ENCODE data around the gene YEATS4.

Gene YEATS4

GRCh38 chr12:69417231-69417630 lies 57.7 kb downstream of the YEATS4 start:
- no peak for TF ChIP-seq CTCF (IDR thresholded peaks at IDR 0.05)

- TF ChIP-seq CTCF (IDR thresholded peaks at IDR 0.05): no peak
These were observed 58.2 kb downstream of the YEATS4 start for GRCh38 chr12:69417741-69418167.

- no peak for TF ChIP-seq CTCF (IDR thresholded peaks at IDR 0.05)
These were observed 60.2 kb downstream of the YEATS4 start for GRCh38 chr12:69419701-69420100.

GRCh38 chr12:69421548-69421947 lies 62.0 kb downstream of the YEATS4 start:
- TF ChIP-seq CTCF (IDR thresholded peaks at IDR 0.05): no peak

- TF ChIP-seq CTCF (IDR thresholded peaks at IDR 0.05): no peak
These were observed 63.7 kb downstream of the YEATS4 start for GRCh38 chr12:69423037-69423905.

- TF ChIP-seq CTCF (IDR thresholded peaks at IDR 0.05): no peak
These were observed 65.9 kb downstream of the YEATS4 start for GRCh38 chr12:69425417-69425816.

- TF ChIP-seq CTCF (IDR thresholded peaks at IDR 0.05): no peak
These were observed 69.0 kb downstream of the YEATS4 start for GRCh38 chr12:69428351-69429073.
